Measurements from ENCODE around the gene SLC23A1. TPM values are rescaled to one million over a fixed set of nuclear protein-coding genes. Genes with fewer than 3 reads are reported as not detected.
"Not testable (repeated sequence)": the region's sequence is repeated elsewhere in the genome, so short reads cannot be mapped to it uniquely, and the experiment has no call there.

The SLC23A1 gene
- total RNA-seq, 4 donors from 2014 or later: not detected

- Histone ChIP-seq H3K27ac (peak overlapping the region in 3 of 4 donors; percentile 43 to 55 (median 48)), H3K4me1 (peaks cover 0 to 66% (median 36%) of the 10 kb centered on the region in 3 donors), H3K9me3 (no peaks in the 10 kb centered on the region), H3K4me3 (no peak overlapping the region), H3K27me3 (peaks cover 35% of the 10 kb centered on the region), H3K36me3 (no peaks in the 10 kb centered on the region)
- ATAC-seq: no peak
- WGBS, 2 donors (ENCODE audit: low coverage in 1 of 2): 69% methylated on average over 5 of the region's 10 CpGs; no CpG with 5 or more reads in 1 of the 2 donors
- TF ChIP-seq EP300 (IDR thresholded peaks at IDR 0.05) (no peak), POLR2AphosphoS5 (IDR thresholded peaks at IDR 0.05) (no peak), POLR2A (IDR thresholded peaks at IDR 0.05) (no peak)
- TF ChIP-seq, protein P1, sequence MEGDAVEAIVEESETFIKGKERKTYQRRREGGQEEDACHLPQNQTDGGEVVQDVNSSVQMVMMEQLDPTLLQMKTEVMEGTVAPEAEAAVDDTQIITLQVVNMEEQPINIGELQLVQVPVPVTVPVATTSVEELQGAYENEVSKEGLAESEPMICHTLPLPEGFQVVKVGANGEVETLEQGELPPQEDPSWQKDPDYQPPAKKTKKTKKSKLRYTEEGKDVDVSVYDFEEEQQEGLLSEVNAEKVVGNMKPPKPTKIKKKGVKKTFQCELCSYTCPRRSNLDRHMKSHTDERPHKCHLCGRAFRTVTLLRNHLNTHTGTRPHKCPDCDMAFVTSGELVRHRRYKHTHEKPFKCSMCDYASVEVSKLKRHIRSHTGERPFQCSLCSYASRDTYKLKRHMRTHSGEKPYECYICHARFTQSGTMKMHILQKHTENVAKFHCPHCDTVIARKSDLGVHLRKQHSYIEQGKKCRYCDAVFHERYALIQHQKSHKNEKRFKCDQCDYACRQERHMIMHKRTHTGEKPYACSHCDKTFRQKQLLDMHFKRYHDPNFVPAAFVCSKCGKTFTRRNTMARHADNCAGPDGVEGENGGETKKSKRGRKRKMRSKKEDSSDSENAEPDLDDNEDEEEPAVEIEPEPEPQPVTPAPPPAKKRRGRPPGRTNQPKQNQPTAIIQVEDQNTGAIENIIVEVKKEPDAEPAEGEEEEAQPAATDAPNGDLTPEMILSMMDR (IDR thresholded peaks at IDR 0.05): no peak
Measured at GRCh38 chr5:139390639-139391569, 7.8 kb upstream of the SLC23A1 start.

- no peak within 1 kb of the TSS for H3K4me3 ChIP-seq
- H3K36me3 ChIP-seq: no peaks in the 10 kb centered on the region
- no peaks in the 10 kb centered on the region for H3K9me3 ChIP-seq
- H3K27ac ChIP-seq: peak within 1 kb of the TSS in 2 of 4 donors; percentile 6 to 55
- TF ChIP-seq, protein P1 (IDR thresholded peaks at IDR 0.05): no peak
- TF ChIP-seq POLR2A (IDR thresholded peaks at IDR 0.05): no peak
- TF ChIP-seq EP300 (IDR thresholded peaks at IDR 0.05): no peak
- no peak for TF ChIP-seq POLR2AphosphoS5 (IDR thresholded peaks at IDR 0.05)
- H3K4me1 ChIP-seq: peaks cover 0 to 58% (median 27%) of the 10 kb centered on the region in 3 donors
- WGBS, 2 donors (ENCODE audit: low coverage in 1 of 2): 62 to 100% methylated on average over 1 to 6 of the region's 11 CpGs
- no peak for ATAC-seq
- peaks cover 31% of the 10 kb centered on the region for H3K27me3 ChIP-seq
Measured at GRCh38 chr5:139389701-139390638, 6.9 kb upstream of the SLC23A1 start, which contains the start of gene MZB1. Gene MZB1, minus strand, starts transcription at chr5:139389913. Its CDS starts 57 bp downstream, at chr5:139389856.

DNA sequence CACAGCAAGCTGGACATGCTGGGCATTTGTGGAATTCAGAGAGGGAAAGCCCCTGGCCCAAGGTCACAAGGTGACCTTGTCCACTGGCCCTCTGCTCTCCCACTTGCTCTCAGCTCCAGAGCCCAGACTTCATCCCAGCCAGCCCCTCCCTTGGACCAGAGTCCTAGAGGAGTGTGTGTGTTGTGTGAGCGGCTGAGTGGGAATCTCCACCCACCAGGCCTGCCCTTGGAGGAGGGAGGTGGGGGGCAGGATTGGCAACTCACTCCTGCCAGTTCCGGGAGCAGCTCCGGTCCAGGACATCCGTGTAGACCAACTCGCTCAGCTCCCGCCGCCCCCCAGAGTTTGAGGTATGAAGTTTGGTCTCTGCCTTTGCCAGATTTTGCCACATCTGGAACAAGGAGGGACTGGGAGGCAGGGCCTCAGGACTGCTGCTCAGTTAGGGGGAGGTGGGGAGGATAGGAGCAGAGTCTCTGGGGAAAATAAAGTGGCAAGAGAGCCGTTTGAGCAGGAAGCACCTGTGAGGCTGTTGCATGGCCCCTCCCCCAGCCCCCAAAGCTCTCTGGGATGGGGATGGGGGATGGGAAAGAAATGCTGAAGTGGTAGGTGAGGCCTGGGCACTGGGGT lies 5.2 kb upstream of the SLC23A1 start:
- Histone ChIP-seq H3K27me3 (peaks cover 14% of the 10 kb centered on the region), H3K9me3 (no peaks in the 10 kb centered on the region), H3K27ac (no peak overlapping the region), H3K4me3 (no peak overlapping the region), H3K36me3 (no peaks in the 10 kb centered on the region), H3K4me1 (peaks cover 0 to 53% (median 30%) of the 10 kb centered on the region in 3 donors)
- 37% methylated on average over 2 of the region's 8 CpGs; no CpG with 5 or more reads in 1 of the 2 donors for WGBS, 2 donors (ENCODE audit: low coverage in 1 of 2)
- TF ChIP-seq, protein P1 (IDR thresholded peaks at IDR 0.05): no peak
- TF ChIP-seq EP300 (IDR thresholded peaks at IDR 0.05) (no peak), POLR2AphosphoS5 (IDR thresholded peaks at IDR 0.05) (no peak), POLR2A (IDR thresholded peaks at IDR 0.05) (no peak)
- no peak for ATAC-seq

DNA sequence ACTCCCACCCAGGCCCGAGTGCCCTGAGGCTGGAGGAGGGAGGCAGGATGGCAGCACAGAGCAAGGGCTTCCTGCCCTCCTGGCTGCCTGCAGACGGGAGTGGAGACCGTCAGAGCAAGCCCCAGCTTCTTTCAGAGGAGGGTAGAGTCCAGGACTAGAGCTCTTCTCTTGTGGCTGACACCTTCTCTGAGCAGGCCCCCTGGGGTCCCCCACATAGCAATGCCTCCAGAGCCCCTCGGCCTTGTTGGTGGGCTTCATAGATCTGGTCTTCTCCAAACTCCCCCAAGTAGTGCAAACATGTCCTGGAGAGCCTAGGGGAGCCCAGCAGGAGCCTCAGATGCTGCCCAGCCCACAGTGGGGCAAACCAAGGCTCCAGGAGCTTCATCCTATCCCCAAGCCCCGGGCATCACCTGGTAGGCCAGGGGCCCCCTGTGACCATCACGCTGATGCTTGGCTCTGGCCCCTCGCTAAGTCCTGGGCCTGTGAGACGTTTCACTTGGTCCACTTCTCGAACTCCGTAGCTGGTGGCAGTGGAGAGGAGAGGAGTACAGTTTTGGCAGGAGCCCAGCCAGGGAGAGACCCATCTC lies 4.6 kb upstream of the SLC23A1 start:
- H3K9me3 ChIP-seq: no peaks in the 10 kb centered on the region
- no peak overlapping the region for H3K27ac ChIP-seq
- H3K4me1 ChIP-seq: peaks cover 0 to 47% (median 28%) of the 10 kb centered on the region in 3 donors
- no CpG with 5 or more reads among the region's 10 CpGs for WGBS, 2 donors (ENCODE audit: low coverage in 1 of 2)
- H3K36me3 ChIP-seq: no peaks in the 10 kb centered on the region
- H3K4me3 ChIP-seq: no peak overlapping the region
- peaks cover 8% of the 10 kb centered on the region for H3K27me3 ChIP-seq
- ATAC-seq: no peak
- TF ChIP-seq EP300 (IDR thresholded peaks at IDR 0.05) (no peak), POLR2AphosphoS5 (IDR thresholded peaks at IDR 0.05) (no peak), POLR2A (IDR thresholded peaks at IDR 0.05) (no peak)
- TF ChIP-seq, protein P1 (IDR thresholded peaks at IDR 0.05): no peak

- not testable (repeated sequence) for H3K9me3 ChIP-seq, H3K27ac ChIP-seq, H3K4me3 ChIP-seq, H3K27me3 ChIP-seq, ATAC-seq, H3K36me3 ChIP-seq
- H3K4me1 ChIP-seq: peaks cover 0 to 40% (median 22%) of the 10 kb centered on the region in 3 donors
- WGBS, 2 donors (ENCODE audit: low coverage in 1 of 2): 96 to 98% methylated on average over 8 to 9 of the region's 10 CpGs
Measured at GRCh38 chr5:139386956-139387355, 3.9 kb upstream of the SLC23A1 start.
